Stimulated activated CD8-positive, alpha-beta memory T cell treated with anti-CD3 and anti-CD28 coated beads, Interleukin-7, amount 100 ng/mL, for 24 hours (primary cell): ENCODE results near the gene FXYD2.

Experiments
- DNase-seq: peaks from one replicate; pipeline ENCODE4 v3.0.0-alpha.2; 2020; ENCODE audit warnings: low read depth

FXYD2 gene

GRCh38 chr11:117857734-117858414 lies 33.3 kb upstream of the FXYD2 start:
- no peak for DNase-seq

GRCh38 chr11:117855912-117856651 lies 31.5 kb upstream of the FXYD2 start:
- no peak for DNase-seq

- DNase-seq, result no peak
Observed at GRCh38 chr11:117855186-117855845, 30.8 kb upstream of the FXYD2 start.

- no peak for DNase-seq
Observed at GRCh38 chr11:117852309-117852708, 27.8 kb upstream of the FXYD2 start.

- no peak for DNase-seq
Observed at GRCh38 chr11:117851852-117852251, 27.3 kb upstream of the FXYD2 start.

GRCh38 chr11:117851106-117851505 lies 26.6 kb upstream of the FXYD2 start:
- DNase-seq, result no peak

- DNase-seq, result no peak
Observed at GRCh38 chr11:117849781-117850414, 25.4 kb upstream of the FXYD2 start.

- peak; percentile 73 for DNase-seq
Observed at GRCh38 chr11:117843666-117844484, 19.3 kb upstream of the FXYD2 start.

- DNase-seq, result no peak
Observed at GRCh38 chr11:117842131-117842941, 17.8 kb upstream of the FXYD2 start.

- no peak for DNase-seq
Observed at GRCh38 chr11:117841551-117842031, 17.0 kb upstream of the FXYD2 start.

- no peak for DNase-seq
Observed at GRCh38 chr11:117840881-117841550, 16.5 kb upstream of the FXYD2 start.

- no peak for DNase-seq
Observed at GRCh38 chr11:117839936-117840813, 15.6 kb upstream of the FXYD2 start.

- DNase-seq, result no peak
Observed at GRCh38 chr11:117839380-117839881, 14.9 kb upstream of the FXYD2 start.

- DNase-seq, result no peak
Observed at GRCh38 chr11:117838901-117839300, 14.4 kb upstream of the FXYD2 start.

- DNase-seq, result no peak
Observed at GRCh38 chr11:117837791-117838190, 13.2 kb upstream of the FXYD2 start.

- DNase-seq, result no peak
Observed at GRCh38 chr11:117837070-117837776, 12.7 kb upstream of the FXYD2 start.

- DNase-seq, result no peak
Observed at GRCh38 chr11:117836077-117836960, 11.8 kb upstream of the FXYD2 start.
